HepG2 (cell line): ENCODE measurements around the gene OR2B2. TPM values are rescaled to one million over a fixed set of nuclear protein-coding genes. Genes with fewer than 3 reads are reported as not detected.

Experiments used
- CBFB ChIP-seq: sonication (generic); formaldehyde crosslinking; IDR thresholded peaks from 2 replicates; pipeline ENCODE4 v1.4.0; 2020; ENCODE audit warnings: missing genetic modification reagents
- DR1 ChIP-seq: sonication (generic); formaldehyde crosslinking; IDR thresholded peaks from 2 replicates; pipeline ENCODE4 v1.8.0; 2021; ENCODE audit warnings: mild to moderate bottlenecking, missing genetic modification reagents, inconsistent platforms
- HMGXB3 ChIP-seq: sonication (generic); formaldehyde crosslinking; IDR thresholded peaks from 2 replicates; pipeline ENCODE4 v1.4.0; 2020; ENCODE audit warnings: missing genetic modification reagents, borderline replicate concordance
- ISX ChIP-seq: sonication (generic); formaldehyde crosslinking; conservative IDR thresholded peaks from 2 replicates; pipeline ENCODE4 v1.5.0; 2020; ENCODE audit warnings: missing genetic modification reagents
- NRL ChIP-seq: sonication (generic); formaldehyde crosslinking; IDR thresholded peaks from 2 replicates; pipeline ENCODE4 v1.5.0; 2020; ENCODE audit warnings: missing genetic modification reagents, mild to moderate bottlenecking, moderate library complexity, borderline replicate concordance
- PHF20 ChIP-seq: sonication (generic); formaldehyde crosslinking; IDR thresholded peaks from 2 replicates; pipeline ENCODE4 v1.5.0; 2020; ENCODE audit warnings: mild to moderate bottlenecking, missing genetic modification reagents
- PHF8 ChIP-seq: sonication (generic); formaldehyde crosslinking; IDR thresholded peaks from 2 replicates; pipeline ENCODE4 v1.5.0; 2020; ENCODE audit warnings: missing genetic modification reagents
- SIN3A ChIP-seq: IDR thresholded peaks from 2 replicates; pipeline ENCODE4 v1.6.1; 2011; ENCODE audit warnings: low read depth, mild to moderate bottlenecking, control low read depth, low read length, borderline replicate concordance
- SMARCE1 ChIP-seq: fragments of 450-650 bp; IDR thresholded peaks from 2 replicates; pipeline ENCODE4 v1.6.1; 2017; ENCODE audit warnings: borderline replicate concordance
- SOX5 ChIP-seq: IDR thresholded peaks from 2 replicates; pipeline ENCODE4 v1.6.1; 2016; ENCODE audit warnings: borderline replicate concordance
- ZFY ChIP-seq: sonication (generic); formaldehyde crosslinking; IDR thresholded peaks from 2 replicates; pipeline ENCODE4 v1.4.0; 2020; ENCODE audit warnings: missing genetic modification reagents
- ZNF12 ChIP-seq: sonication (generic); formaldehyde crosslinking; IDR thresholded peaks from 2 replicates; pipeline ENCODE4 v1.5.0; 2020; ENCODE audit warnings: missing genetic modification reagents
- ZNF513 ChIP-seq: sonication (generic); formaldehyde crosslinking; conservative IDR thresholded peaks from 2 replicates; pipeline ENCODE4 v1.5.0; 2020; ENCODE audit warnings: missing genetic modification reagents
- ZNF792 ChIP-seq: IDR thresholded peaks from 2 replicates; pipeline ENCODE4 v1.6.1; 2016
- polyA plus RNA-seq, 8 experiments: library from polyadenylated mRNA; depleted of rRNA in 3 of 8; stranded (reverse) in 7 of 8; unstranded in 1 of 8; fragments of >200 nt; fragmentation: Illumina TruSeq in 4 of 8; extraction: Trizol in 4 of 8; gene quantifications; 2 replicates each; pipeline versions ENCODE4 v1.2.1 to v1.2.3, GENCODE V29; 2011 to 2016; ENCODE audit warnings: low read depth in 4 of 8, missing spikeins in 1 of 8, mixed read lengths in 1 of 8; ENCODE audit not compliant: insufficient read depth in 1 of 8
- total RNA-seq, 5 experiments: library from RNA; depleted of rRNA; stranded (reverse); fragments of >200 nt; fragmentation: Illumina TruSeq; extraction: Trizol; gene quantifications; 2 replicates each; pipeline ENCODE4 v1.2.3, GENCODE V29; 2016; ENCODE audit warnings: low read depth in 1 of 5
- TF ChIP-seq, protein P1 (sequence below): sonication (generic); formaldehyde crosslinking; IDR thresholded peaks from 2 replicates; pipeline ENCODE4 v1.4.0; 2020; ENCODE audit warnings: missing genetic modification reagents, borderline replicate concordance
- TF ChIP-seq, protein P2 (sequence below): sonication (generic); formaldehyde crosslinking; IDR thresholded peaks from 2 replicates; pipeline ENCODE4 v1.5.0; 2020; ENCODE audit warnings: missing genetic modification reagents
- TF ChIP-seq, protein P3 (sequence below): IDR thresholded peaks from 2 replicates; pipeline ENCODE4 v1.6.1; 2016; ENCODE audit warnings: mild to moderate bottlenecking, missing biosample characterization, missing genetic modification reagents
- TF ChIP-seq, protein P4 (sequence below): sonication (generic); formaldehyde crosslinking; IDR thresholded peaks from 2 replicates; pipeline ENCODE4 v1.5.1; 2020; ENCODE audit warnings: missing genetic modification reagents, mild to moderate bottlenecking, borderline replicate concordance

The OR2B2 gene
- total and polyA plus RNA-seq, 2 of the 13 experiments (the other 11 are each of a cell fraction or from before 2014, with no cell fraction given), result not detected

DNA sequence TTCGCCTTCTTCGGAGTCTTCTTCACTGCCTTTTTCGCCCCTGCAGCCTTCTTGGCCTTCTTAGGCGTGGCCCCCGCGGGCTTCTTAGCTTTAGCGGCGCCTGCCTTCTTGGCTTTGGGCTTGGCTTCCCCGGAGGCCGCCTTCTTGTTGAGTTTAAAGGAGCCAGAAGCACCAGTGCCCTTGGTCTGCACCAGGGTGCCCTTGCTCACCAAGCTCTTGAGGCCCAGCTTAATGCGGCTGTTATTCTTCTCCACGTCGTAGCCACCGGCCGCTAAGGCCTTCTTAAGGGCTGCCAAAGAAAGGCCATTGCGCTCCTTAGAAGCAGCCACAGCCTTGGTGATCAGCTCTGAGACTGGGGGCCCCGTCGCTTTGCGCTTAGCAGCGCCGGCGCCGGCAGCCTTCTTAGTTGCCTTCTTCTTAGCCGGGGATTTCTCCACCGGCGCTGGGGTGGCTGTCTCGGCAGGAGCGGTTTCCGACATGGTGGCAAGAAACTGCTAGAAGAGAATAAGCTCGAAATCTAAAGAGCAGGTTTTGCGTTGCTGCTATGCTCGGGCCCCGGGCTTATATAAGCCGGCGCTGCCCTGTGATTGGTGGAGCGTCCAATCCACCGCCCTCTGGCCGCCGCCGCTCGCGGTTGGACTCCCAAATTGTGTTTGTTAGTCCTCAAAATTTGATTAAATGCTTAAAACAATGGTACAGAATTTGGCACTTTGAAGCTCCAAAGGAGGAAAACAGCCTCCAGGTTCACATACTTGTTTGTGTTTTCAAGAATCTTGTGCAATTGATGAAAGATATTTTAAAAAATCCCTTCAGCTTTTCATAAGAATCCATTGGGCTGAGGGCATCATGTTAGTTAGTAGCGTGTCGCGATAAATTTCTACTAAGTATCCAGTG lies 44.9 kb downstream of the OR2B2 start (continued):
- TF ChIP-seq ZNF513 (no peak), SOX5 (CRISPR knock-in tag) (no peak), ISX (CRISPR knock-in tag) (no peak), PHF8 (CRISPR knock-in tag) (no peak), CBFB (no peak), PHF20 (CRISPR knock-in tag) (no peak), SMARCE1 (no peak), NRL (CRISPR knock-in tag) (no peak), ZNF12 (CRISPR knock-in tag) (no peak), ZNF792 (CRISPR knock-in tag) (no peak), SIN3A (0 out of 2 replicates have a peak, but pooled peaks have one; percentile 22), DR1 (CRISPR knock-in tag) (no peak), ZFY (CRISPR knock-in tag) (no peak; the same call in none of the 2 replicates), HMGXB3 (CRISPR knock-in tag) (no peak)
- TF ChIP-seq, protein P1, sequence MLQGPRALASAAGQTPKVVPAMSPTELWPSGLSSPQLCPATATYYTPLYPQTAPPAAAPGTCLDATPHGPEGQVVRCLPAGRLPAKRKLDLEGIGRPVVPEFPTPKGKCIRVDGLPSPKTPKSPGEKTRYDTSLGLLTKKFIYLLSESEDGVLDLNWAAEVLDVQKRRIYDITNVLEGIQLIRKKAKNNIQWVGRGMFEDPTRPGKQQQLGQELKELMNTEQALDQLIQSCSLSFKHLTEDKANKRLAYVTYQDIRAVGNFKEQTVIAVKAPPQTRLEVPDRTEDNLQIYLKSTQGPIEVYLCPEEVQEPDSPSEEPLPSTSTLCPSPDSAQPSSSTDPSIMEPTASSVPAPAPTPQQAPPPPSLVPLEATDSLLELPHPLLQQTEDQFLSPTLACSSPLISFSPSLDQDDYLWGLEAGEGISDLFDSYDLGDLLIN (CRISPR knock-in tag), result no peak
- TF ChIP-seq, protein P2, sequence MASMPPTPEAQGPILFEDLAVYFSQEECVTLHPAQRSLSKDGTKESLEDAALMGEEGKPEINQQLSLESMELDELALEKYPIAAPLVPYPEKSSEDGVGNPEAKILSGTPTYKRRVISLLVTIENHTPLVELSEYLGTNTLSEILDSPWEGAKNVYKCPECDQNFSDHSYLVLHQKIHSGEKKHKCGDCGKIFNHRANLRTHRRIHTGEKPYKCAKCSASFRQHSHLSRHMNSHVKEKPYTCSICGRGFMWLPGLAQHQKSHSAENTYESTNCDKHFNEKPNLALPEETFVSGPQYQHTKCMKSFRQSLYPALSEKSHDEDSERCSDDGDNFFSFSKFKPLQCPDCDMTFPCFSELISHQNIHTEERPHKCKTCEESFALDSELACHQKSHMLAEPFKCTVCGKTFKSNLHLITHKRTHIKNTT (CRISPR knock-in tag), result no peak
- TF ChIP-seq, protein P3, sequence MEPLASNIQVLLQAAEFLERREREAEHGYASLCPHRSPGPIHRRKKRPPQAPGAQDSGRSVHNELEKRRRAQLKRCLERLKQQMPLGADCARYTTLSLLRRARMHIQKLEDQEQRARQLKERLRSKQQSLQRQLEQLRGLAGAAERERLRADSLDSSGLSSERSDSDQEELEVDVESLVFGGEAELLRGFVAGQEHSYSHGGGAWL, result no peak
- TF ChIP-seq, protein P4, sequence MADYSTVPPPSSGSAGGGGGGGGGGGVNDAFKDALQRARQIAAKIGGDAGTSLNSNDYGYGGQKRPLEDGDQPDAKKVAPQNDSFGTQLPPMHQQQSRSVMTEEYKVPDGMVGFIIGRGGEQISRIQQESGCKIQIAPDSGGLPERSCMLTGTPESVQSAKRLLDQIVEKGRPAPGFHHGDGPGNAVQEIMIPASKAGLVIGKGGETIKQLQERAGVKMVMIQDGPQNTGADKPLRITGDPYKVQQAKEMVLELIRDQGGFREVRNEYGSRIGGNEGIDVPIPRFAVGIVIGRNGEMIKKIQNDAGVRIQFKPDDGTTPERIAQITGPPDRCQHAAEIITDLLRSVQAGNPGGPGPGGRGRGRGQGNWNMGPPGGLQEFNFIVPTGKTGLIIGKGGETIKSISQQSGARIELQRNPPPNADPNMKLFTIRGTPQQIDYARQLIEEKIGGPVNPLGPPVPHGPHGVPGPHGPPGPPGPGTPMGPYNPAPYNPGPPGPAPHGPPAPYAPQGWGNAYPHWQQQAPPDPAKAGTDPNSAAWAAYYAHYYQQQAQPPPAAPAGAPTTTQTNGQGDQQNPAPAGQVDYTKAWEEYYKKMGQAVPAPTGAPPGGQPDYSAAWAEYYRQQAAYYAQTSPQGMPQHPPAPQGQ, result no peak
